Bronchial epithelial cell (primary cell): ENCODE data around the gene SIRT7. TPM values are rescaled to one million over a fixed set of nuclear protein-coding genes. Genes with fewer than 3 reads are reported as not detected.

ENCODE experiments used
- DNase-seq: peaks from one replicate; pipeline ENCODE4 v3.0.0-alpha.2; 2010; ENCODE audit warnings: low read depth
- FAIRE-seq: peaks from 2 replicates; lab custom pipeline; 2011; peaks lifted over from hg19 to GRCh38; lab: Jason Lieb, UNC
- H3K27me3 ChIP-seq: 2 replicates; pipeline ENCODE4 v1.5.1; 2011; ENCODE audit warnings: low read length; ENCODE audit not compliant: control insufficient read depth, insufficient read depth
- H3K36me3 ChIP-seq: 2 replicates; pipeline ENCODE4 v1.5.1; 2011; ENCODE audit warnings: low read length; ENCODE audit not compliant: control insufficient read depth, insufficient read depth
- H3K4me3 ChIP-seq: 2 replicates; pipeline ENCODE4 v1.5.1; 2011; ENCODE audit warnings: mild to moderate bottlenecking, low read depth, low read length, control low read depth
- CTCF ChIP-seq: IDR thresholded peaks from 2 replicates; pipeline ENCODE4 v1.5.1; 2011; ENCODE audit warnings: mild to moderate bottlenecking, moderate library complexity, low read length, control low read depth, inconsistent platforms; ENCODE audit not compliant: insufficient read depth, severe bottlenecking
- total RNA-seq: library from RNA; depleted of rRNA; stranded (reverse); fragments of >200 nt; gene quantifications from 2 replicates; pipeline ENCODE4 v1.2.1, GENCODE V29; 2014

SIRT7 gene
- total RNA-seq, 1 donor from 2014 or later, result 48.4 TPM

GRCh38 chr17:81930142-81931125 is 12.5 kb upstream of the SIRT7 start:
- no peaks in the 10 kb centered on the region for H3K27me3 ChIP-seq
- TF ChIP-seq CTCF, result no peak
- peaks cover 7% of the 10 kb centered on the region for H3K36me3 ChIP-seq
- DNase-seq, result no peak
- FAIRE-seq, result no peak
- H3K4me3 ChIP-seq, result no peak overlapping the region

- DNase-seq (no peak), FAIRE-seq (no peak)
- Histone ChIP-seq H3K36me3 (peaks cover 2% of the 10 kb centered on the region), H3K27me3 (no peaks in the 10 kb centered on the region), H3K4me3 (no peak overlapping the region)
- no peak for TF ChIP-seq CTCF
Observed at GRCh38 chr17:81929253-81930141, 11.5 kb upstream of the SIRT7 start.

GRCh38 chr17:81928544-81929252 is 10.7 kb upstream of the SIRT7 start:
- Histone ChIP-seq H3K4me3 (peak overlapping the region; percentile 72), H3K27me3 (no peaks in the 10 kb centered on the region), H3K36me3 (no peaks in the 10 kb centered on the region)
- DNase-seq (no peak), FAIRE-seq (no peak)
- TF ChIP-seq CTCF, result no peak

- H3K36me3 ChIP-seq, result no peaks in the 10 kb centered on the region
- FAIRE-seq (no peak), DNase-seq (peak; percentile 67)
- no peaks in the 10 kb centered on the region for H3K27me3 ChIP-seq
- TF ChIP-seq CTCF, result no peak
- H3K4me3 ChIP-seq, result peak within 1 kb of the TSS; percentile 72
Observed at GRCh38 chr17:81927653-81928543, 9.9 kb upstream of the SIRT7 start, which contains the start of gene MAFG. MAFG (minus strand) TSS chr17:81927735; CDS start chr17:81923185, 4,550 bp downstream.

- TF ChIP-seq CTCF, result no peak
- H3K36me3 ChIP-seq, result peaks cover 1% of the 10 kb centered on the region
- DNase-seq (no peak), FAIRE-seq (no peak)
- peak overlapping the region; percentile 72 for H3K4me3 ChIP-seq
- H3K27me3 ChIP-seq, result no peaks in the 10 kb centered on the region
Observed at GRCh38 chr17:81927152-81927652, 9.2 kb upstream of the SIRT7 start.
